GM18502 (cell line): ENCODE measurements around the gene SALL4.
"Not testable (repeated sequence)": the region's sequence is repeated elsewhere in the genome, so short reads cannot be mapped to it uniquely, and the experiment has no call there.

ENCODE experiments used
- ATAC-seq: cut with Tn5 transposase; IDR thresholded peaks from one replicate; pipeline ENCODE4 v1.9.1; 2021; ENCODE audit warnings: mild to moderate bottlenecking; ENCODE audit not compliant: unreplicated experiment, poor library complexity

The SALL4 gene

GRCh38 chr20:51802170-51802751 is at the start of gene SALL4:
Gene SALL4, minus strand, starts transcription at chr20:51802521. Its CDS starts 113 bp downstream, at chr20:51802408.
- no peak for ATAC-seq

- ATAC-seq = no peak
These were observed 46.0 kb upstream of the SALL4 start for GRCh38 chr20:51848346-51848745.

- ATAC-seq = no peak
These were observed 38.5 kb upstream of the SALL4 start for GRCh38 chr20:51840865-51841264.

GRCh38 chr20:51837876-51838420 is 35.6 kb upstream of the SALL4 start:
- no peak for ATAC-seq

GRCh38 chr20:51837436-51837835 is 35.1 kb upstream of the SALL4 start:
- ATAC-seq = no peak

GRCh38 chr20:51833326-51833725 is 31.0 kb upstream of the SALL4 start:
- no peak for ATAC-seq

- ATAC-seq = no peak
These were observed 30.0 kb upstream of the SALL4 start for GRCh38 chr20:51832276-51832675.

GRCh38 chr20:51831866-51832265 is 29.5 kb upstream of the SALL4 start:
- no peak for ATAC-seq

GRCh38 chr20:51830538-51830937 is 28.2 kb upstream of the SALL4 start:
- ATAC-seq = no peak

GRCh38 chr20:51828762-51829161 is 26.4 kb upstream of the SALL4 start:
- no peak for ATAC-seq

GRCh38 chr20:51826372-51826771 is 24.1 kb upstream of the SALL4 start:
- no peak for ATAC-seq

- no peak for ATAC-seq
These were observed 16.2 kb upstream of the SALL4 start for GRCh38 chr20:51818479-51819008.

GRCh38 chr20:51816856-51817255 is 14.5 kb upstream of the SALL4 start:
- ATAC-seq = not testable (repeated sequence)

GRCh38 chr20:51815383-51816076 is 13.2 kb upstream of the SALL4 start:
- no peak for ATAC-seq

- ATAC-seq = no peak
These were observed 10.5 kb upstream of the SALL4 start for GRCh38 chr20:51812861-51813260.

GRCh38 chr20:51811514-51812128 is 9.3 kb upstream of the SALL4 start:
- ATAC-seq = no peak

- ATAC-seq = no peak
These were observed 8.7 kb upstream of the SALL4 start for GRCh38 chr20:51811042-51811355.

GRCh38 chr20:51810155-51811041 is 8.1 kb upstream of the SALL4 start:
- no peak for ATAC-seq

GRCh38 chr20:51807720-51808250 is 5.5 kb upstream of the SALL4 start:
- ATAC-seq = no peak

GRCh38 chr20:51804754-51805153 is 2.4 kb upstream of the SALL4 start:
- ATAC-seq = no peak
